Urothelium cell line (cell line): Measurements from ENCODE around the gene PLXNC1.

ENCODE experiments used
- DNase-seq: peaks from one replicate; pipeline ENCODE4 v3.0.0; 2011; ENCODE audit warnings: low spot score, mixed read lengths
- FAIRE-seq: peaks from 2 replicates; lab custom pipeline; 2011; peaks lifted over from hg19 to GRCh38; lab: Jason Lieb, UNC

PLXNC1 gene

GRCh38 chr12:94178882-94179281 is 30.5 kb downstream of the PLXNC1 start:
- no peak for FAIRE-seq

GRCh38 chr12:94179723-94180122 is 31.3 kb downstream of the PLXNC1 start:
- DNase-seq: no peak
- no peak for FAIRE-seq

More at GRCh38 chr12:94178882-94179281, 30.5 kb downstream of the PLXNC1 start:
- DNase-seq: no peak

GRCh38 chr12:94180558-94181296 is 32.4 kb downstream of the PLXNC1 start:
- DNase-seq (no peak), FAIRE-seq (no peak)

- DNase-seq (no peak), FAIRE-seq (no peak)
These were observed 34.8 kb downstream of the PLXNC1 start for GRCh38 chr12:94182986-94183707.

GRCh38 chr12:94183708-94184379 is 35.5 kb downstream of the PLXNC1 start:
- FAIRE-seq (no peak), DNase-seq (no peak)

GRCh38 chr12:94184995-94185719 is 36.8 kb downstream of the PLXNC1 start:
- DNase-seq (no peak), FAIRE-seq (no peak)

GRCh38 chr12:94185801-94186200 is 37.4 kb downstream of the PLXNC1 start:
- DNase-seq (no peak), FAIRE-seq (no peak)

- DNase-seq (no peak), FAIRE-seq (no peak)
These were observed 38.2 kb downstream of the PLXNC1 start for GRCh38 chr12:94186278-94187241.

GRCh38 chr12:94187361-94187760 is 39.0 kb downstream of the PLXNC1 start:
- FAIRE-seq (no peak), DNase-seq (no peak)

GRCh38 chr12:94190623-94191022 is 42.2 kb downstream of the PLXNC1 start:
- no peak for DNase-seq
- no peak for FAIRE-seq

- no peak for FAIRE-seq
- DNase-seq: no peak
These were observed 42.6 kb downstream of the PLXNC1 start for GRCh38 chr12:94191023-94191422.

GRCh38 chr12:94191811-94192210 is 43.4 kb downstream of the PLXNC1 start:
- DNase-seq (no peak), FAIRE-seq (no peak)

- FAIRE-seq (no peak), DNase-seq (no peak)
These were observed 44.1 kb downstream of the PLXNC1 start for GRCh38 chr12:94192506-94192905.

- FAIRE-seq (no peak), DNase-seq (no peak)
These were observed 44.8 kb downstream of the PLXNC1 start for GRCh38 chr12:94193168-94193567.

GRCh38 chr12:94195483-94195882 is 47.1 kb downstream of the PLXNC1 start:
- FAIRE-seq (no peak), DNase-seq (no peak)

- DNase-seq: no peak
- FAIRE-seq: no peak
These were observed 50.1 kb downstream of the PLXNC1 start for GRCh38 chr12:94198469-94198868.

- DNase-seq (no peak), FAIRE-seq (no peak)
These were observed 50.5 kb downstream of the PLXNC1 start for GRCh38 chr12:94198872-94199271.

GRCh38 chr12:94200069-94200468 is 51.7 kb downstream of the PLXNC1 start:
- no peak for DNase-seq
- no peak for FAIRE-seq

- no peak for DNase-seq
- FAIRE-seq: no peak
These were observed 52.3 kb downstream of the PLXNC1 start for GRCh38 chr12:94200695-94201094.
